M059J (cell line): Measurements from ENCODE around the gene IGLL5. TPM values are rescaled to one million over a fixed set of nuclear protein-coding genes. Genes with fewer than 3 reads are reported as not detected.
A peak's percentile ranks its signal among the peaks of the same experiment; 100 is the strongest.

Experiments
- DNase-seq: peaks from one replicate; pipeline ENCODE4 v3.0.0-alpha.2; 2012; ENCODE audit warnings: low read depth
- total RNA-seq: library from RNA; depleted of rRNA; stranded (reverse); fragments of >200 nt; shearing (Covaris generic); gene quantifications from 2 replicates; pipeline ENCODE4 v1.2.3, GENCODE V29; 2014

Gene IGLL5
- total RNA-seq, 1 experiment from 2014 or later: not detected

DNA sequence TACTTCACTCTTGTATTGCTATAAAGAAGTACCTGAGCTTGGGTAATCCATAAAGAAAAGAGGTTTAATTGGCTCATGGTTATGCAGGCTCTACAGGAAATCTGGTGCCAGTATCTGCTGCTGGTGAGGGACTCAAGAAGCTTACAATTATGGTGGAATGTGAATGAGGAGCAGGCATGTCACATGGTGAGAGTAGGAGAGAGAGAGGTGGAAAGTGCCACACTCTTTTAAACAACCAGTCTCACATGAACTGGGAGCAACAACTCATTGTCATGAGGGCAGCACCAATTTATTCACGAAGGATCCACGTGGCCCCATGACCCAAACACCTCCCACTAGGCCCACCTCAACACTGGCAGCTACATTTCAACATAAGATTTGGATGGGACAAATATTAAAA lies 24.6 kb upstream of the IGLL5 start:
- DNase-seq: no peak

DNA sequence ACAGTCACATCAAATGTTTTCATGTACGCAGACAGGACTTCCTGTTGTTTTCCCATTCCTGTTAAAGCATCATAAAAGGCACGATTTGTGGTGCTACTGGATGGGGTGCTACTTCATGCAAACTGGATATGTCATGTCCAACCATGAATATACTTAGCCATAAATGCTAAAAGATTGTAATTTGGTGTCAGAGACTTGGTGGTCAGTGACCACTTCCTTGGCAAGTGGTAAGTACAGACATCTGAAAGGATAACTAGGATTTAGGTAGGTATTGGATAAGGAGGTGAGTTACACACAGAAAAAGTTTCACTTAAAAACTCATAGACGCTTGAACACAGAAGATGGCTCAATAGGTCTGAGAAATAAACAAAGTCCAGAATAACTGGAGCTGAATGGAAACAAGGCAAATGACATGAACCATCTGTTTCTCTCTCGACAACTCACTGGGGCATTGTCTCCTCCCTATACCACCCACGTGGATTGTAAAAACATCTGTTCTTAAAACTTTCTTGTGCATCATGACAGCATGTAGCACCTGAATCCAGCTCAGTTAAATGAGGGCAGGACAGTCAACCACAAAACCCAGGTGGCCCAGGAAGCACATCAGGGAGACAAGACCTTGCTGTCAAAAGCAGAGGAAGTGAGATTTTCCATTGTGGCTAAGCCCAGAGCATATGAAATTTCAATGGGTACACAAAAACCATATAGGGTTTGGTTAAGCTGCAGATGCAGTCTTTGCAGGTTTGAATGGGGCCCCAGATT lies 22.1 kb upstream of the IGLL5 start:
- no peak for DNase-seq

DNA sequence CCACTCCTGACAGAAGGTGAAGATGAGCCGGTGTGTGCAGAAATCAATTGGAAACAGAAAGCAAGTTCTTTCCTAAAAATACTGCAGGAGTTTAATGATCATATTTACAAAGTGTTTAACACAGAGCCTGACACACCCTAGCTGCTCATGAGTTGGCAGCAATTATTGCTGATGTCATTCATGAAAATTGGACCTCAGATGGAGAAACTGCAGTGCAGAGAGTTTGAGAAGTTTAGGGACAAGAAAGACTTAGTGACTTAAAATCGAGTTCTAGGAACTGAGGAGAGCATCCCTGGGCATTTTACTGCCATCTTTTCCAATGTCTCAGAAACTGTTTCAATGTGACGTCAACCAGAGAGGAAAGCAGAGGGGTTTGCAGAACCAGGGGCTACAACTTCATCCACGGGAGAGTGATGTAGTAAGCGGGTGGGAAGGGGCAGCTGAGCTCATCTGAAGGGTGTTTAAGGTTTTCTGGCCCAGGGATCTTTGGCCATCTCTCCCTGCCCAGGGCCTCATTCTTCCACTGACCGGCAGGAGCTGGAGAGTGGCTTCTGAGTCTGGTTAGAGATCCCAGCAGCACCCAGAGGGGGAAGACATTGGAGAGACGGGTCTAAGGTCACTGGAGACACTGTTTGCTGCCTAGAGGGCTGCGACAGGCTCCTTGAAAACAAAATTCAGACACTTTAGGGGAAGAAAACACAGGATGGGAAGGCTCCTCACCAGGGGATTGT lies 21.1 kb upstream of the IGLL5 start:
- DNase-seq: no peak

DNA sequence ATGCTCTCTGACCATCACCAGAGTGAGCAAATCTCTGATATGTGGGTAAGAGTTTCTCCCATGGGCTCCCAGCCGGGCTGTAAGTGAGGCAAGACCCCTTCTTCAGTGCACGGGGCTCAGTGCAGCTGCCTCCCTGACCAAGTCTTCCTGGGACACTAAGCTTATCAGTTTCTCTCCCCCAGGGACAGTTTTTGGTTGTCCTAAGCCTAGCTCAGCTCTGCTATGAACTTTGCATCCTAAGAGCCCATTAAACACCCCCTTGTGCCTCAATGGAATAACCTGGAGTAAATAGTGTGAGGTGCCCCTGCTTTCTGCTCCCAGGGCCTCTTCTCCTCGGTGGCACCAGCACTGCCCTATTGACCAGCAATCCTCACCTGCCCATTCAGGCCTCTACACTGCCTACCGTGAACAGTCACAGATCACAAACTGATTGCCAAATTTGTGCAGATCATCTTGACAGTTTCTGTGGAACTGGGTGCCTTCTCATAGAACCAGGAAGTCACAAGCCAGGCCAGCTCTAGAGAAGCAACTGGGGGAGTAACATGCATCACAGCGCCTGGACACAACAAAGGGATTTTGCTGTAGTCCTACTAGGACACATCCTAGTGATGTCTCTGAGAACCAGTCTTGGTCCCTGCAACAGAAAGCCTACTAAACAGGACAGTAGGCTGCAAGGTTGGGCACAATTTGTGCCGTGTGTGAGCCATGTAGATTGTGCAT lies 19.5 kb upstream of the IGLL5 start:
- DNase-seq: no peak

DNA sequence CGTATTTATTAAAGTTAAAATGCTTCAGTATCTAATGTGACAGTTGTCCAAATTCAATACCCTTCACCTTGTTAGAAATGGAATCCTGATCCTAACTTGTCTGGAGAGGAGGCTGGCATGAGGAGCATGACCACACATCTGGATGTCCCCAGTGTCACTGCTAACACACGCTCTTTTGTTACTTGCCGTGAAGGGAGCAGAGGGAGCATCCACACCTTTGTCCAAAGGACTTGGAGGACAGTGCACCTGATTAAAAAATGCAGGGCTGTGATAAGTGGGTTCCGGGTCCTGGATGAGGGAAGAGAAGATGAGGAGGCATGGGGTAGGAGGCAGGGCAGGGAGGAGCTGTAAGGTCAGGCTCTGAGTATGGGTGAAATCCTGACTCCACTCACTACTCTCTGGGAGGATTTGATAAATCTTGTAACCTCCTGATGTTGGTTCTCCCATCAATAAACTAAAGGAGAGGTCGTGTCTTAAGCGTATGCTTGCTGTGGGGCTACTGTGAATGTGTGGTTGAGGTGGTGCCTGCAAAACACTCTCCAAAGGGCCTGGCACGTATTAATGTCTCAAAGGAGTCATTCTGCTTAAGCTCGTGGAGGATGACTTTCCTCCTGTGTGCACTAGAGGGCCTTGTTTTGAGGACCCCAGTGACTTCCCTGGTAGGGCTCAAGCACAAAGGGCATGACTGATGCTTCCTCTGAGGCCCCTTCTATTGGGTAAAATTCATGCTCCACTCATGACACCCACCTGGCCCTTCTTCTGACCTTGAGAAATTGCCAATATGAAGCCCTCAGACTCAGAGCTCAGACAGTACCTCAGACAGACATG lies 16.8 kb upstream of the IGLL5 start:
- no peak for DNase-seq

DNA sequence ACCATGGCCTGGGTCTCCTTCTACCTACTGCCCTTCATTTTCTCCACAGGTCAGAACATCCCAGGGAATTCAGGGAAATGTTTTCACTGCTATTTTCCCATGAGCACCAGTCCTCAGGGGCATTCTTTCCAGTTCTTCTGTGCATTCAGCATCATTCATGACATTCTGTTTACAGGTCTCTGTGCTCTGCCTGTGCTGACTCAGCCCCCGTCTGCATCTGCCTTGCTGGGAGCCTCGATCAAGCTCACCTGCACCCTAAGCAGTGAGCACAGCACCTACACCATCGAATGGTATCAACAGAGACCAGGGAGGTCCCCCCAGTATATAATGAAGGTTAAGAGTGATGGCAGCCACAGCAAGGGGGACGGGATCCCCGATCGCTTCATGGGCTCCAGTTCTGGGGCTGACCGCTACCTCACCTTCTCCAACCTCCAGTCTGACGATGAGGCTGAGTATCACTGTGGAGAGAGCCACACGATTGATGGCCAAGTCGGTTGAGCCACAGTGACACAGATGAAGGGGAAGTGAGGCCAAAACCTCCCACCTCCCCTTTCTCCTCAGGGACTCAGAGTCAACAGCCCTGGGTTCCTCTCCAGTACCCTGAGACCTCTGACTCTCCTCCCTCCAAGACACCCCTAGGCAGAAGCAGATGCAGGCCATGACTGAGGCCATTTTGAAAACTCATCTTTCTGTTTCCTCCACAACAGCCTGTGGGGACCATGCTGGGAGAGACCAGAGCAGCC lies 15.9 kb upstream of the IGLL5 start:
- DNase-seq: no peak

DNA sequence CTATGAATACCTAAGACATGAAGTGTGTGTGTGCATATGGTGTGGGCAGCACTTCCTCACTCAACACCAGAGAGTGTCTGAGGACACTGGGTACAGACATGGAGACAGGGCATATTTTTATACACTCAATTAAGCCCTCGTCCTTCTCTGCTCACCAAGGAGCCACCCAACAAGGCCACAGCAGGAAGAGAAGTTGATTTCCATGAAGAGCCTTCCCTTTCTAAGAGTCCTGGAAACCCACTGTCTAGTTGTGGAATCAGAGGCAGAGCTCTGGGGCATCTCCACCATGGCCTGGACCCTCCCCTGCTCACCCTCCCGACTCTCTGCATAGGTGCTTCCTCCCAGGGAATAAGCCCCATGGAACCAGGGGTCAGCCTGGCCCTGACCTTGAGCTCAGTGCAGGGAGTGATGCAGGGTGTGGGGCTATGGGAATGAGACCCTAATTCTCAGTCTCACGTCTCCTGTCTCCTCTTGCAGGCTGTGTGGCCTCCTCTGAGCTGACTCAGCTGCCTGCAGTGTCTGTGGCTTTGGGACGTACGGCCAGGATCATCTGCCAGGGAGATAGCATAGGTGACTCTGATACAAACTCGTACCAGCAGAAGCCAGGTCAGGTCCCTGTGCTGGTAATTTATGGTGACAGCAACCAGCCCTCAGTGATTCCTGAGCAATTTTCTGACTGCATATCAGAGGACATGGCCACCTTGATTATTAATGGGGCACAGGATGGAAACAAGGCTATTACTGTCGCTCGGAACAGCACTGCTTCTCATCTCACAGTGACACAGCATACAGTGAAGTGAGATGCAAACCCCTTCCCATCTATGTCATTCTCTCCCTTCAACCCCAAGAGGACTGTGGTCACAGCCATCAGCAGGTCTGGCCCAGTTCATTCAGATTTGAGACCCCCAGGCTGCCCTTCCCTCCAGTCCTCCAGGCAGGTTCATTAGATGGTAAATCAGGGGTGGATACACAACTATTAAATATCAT lies 14.6 kb upstream of the IGLL5 start:
- no peak for DNase-seq

DNA sequence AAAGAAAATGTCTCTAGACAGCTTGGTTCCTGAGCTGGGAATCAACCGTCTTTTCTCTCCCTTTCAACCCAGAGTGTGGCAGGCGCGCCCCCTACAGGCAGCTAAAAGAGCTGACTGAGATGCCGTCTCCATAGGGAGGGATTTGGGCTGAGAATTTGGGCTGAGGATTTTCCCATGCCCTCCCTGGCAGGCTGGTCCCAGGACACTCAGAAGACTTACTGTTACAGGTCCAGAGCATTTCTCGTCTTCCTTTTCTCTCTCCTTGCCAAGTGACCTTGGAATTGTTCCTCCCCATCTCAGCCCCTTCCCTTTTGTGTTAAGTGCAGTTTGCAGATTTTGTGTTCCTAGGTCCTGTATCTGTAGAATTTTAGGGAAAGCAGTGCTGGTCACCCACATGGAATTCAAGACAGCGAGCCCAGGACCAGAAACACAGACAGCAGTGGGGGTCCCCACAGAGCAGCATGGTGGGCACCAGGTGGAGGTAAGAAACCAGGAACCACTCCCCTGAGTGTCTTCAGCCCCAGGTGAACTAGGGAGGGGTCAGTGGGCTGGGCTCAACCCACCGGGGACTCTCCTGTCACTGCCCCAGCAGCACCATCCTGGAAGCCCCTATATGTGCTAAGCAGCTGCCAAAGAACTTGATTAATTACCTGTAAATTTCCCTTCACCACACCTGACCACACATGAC lies 9.9 kb upstream of the IGLL5 start:
- DNase-seq: peak; percentile 33

DNA sequence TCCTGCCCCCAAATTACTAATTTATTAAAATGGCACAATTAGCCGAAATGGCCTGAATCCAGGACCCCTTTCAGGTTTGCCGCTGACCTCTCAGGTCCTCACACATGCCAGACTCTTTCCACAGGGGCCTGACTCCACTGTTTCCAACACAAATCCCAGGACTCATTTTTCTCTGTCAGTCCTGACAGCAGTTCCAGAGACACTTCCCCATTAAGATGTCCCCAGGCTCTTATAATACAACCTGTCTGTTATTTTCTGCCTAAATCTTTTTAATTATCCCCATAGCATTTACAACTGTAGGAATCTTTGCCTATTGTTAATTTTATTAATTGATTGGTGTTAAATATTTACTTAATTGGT lies 9.4 kb upstream of the IGLL5 start:
- DNase-seq: no peak

DNA sequence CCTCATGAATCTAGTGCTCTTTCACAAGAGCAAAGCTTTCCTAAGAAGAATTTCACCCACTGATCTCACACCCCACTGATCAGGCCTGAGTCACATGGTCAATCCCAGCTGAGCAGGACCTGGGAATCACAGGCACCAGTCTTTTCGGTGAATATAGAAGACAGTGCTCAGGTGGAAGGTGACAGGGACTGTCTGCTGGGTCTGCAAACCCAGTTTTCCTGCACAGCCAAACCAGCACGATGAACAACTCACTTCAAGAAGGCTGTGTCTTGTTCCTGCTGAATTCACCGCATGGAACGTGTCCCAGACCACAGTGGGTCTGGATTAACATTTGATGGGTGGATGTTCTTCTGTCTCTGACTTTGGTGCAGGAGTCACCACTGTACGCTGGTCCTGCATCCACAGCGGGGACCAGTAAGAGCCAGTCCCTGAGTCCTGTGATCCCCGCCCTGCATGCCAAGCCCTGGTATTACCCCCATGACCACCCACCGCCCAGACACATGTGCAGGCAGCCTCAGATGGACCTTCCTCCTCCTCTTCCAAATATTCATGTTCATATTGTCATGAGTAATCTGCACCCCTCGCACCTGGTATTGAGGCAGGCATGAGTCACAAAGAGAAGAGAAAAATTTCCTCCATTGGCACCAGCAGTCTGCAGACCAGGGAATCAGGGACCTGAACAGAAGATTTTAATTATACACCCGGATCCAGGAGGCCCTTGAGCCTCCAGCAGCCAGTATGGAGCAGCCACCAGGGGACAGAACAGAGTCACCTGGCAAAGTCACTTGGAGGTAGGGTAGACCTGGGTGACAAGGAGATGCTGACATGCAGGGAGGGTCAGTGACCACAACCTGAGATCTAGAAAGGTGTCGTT lies 8.6 kb upstream of the IGLL5 start:
- DNase-seq: no peak

DNA sequence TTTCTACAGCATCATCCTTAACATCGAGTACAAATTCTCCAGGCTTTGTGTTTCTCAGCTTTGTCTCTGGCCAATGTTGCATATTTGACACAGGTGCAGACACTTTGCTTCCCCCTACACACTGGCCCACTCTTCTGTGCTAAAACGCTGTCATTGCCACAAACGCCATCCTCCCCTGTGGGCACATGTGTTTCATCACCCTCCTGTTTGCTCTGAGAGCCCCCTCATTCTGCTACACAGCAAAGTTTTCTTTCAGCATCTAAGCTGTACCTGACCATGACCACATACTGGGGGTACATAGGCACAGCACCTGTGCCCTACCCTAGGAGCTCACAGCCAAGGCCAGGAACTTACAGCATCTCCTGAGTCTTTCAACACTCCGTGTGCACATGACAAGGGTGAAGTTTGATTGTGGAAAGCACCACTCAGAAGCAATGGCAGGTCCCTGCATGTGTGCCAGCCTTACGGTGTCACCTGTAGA lies 7.9 kb upstream of the IGLL5 start:
- no peak for DNase-seq

DNA sequence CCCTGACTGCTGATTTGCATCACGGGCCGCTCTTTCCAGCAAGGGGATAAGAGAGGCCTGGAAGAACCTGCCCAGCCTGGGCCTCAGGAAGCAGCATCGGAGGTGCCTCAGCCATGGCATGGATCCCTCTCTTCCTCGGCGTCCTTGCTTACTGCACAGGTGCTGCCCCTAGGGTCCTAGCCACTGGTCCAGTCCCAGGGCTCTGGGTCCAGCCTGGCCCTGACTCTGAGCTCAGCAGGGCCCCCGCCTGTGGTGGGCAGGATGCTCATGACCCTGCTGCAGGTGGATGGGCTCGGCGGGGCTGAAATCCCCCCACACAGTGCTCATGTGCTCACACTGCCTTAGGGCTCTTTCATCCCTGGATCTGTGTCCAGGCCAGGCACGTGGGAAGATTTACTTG lies 7.0 kb upstream of the IGLL5 start:
- DNase-seq: no peak

DNA sequence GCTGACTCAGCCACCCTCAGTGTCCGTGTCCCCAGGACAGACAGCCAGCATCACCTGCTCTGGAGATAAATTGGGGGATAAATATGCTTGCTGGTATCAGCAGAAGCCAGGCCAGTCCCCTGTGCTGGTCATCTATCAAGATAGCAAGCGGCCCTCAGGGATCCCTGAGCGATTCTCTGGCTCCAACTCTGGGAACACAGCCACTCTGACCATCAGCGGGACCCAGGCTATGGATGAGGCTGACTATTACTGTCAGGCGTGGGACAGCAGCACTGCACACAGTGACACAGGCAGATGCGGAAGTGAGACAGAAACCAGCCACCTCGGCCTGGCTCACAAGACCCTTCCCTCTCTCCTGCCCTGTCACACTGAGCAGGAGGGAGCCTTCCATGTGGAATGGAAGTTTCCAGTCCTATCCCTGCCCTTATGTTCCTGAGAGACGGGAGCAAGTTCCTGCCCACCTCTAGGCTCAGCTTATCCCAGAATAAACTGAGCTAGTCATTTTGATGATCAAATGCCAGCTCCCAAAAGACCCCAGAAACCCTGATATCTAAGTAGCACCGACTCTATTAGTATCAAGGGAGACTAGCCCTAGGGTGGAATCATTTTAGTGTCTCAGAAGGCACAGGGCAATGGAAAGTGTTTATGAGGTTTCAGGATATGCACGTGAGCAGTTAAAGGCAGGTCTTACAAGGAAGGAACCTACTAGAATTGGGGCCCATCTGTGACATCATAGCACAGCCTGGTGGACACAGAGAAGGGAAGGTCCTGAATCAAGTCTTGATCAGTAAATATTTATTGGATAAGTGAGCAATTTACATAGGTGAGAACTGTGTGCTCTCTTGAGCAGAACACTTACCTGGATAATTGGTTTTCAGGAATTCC lies 6.3 kb upstream of the IGLL5 start:
- DNase-seq: no peak

DNA sequence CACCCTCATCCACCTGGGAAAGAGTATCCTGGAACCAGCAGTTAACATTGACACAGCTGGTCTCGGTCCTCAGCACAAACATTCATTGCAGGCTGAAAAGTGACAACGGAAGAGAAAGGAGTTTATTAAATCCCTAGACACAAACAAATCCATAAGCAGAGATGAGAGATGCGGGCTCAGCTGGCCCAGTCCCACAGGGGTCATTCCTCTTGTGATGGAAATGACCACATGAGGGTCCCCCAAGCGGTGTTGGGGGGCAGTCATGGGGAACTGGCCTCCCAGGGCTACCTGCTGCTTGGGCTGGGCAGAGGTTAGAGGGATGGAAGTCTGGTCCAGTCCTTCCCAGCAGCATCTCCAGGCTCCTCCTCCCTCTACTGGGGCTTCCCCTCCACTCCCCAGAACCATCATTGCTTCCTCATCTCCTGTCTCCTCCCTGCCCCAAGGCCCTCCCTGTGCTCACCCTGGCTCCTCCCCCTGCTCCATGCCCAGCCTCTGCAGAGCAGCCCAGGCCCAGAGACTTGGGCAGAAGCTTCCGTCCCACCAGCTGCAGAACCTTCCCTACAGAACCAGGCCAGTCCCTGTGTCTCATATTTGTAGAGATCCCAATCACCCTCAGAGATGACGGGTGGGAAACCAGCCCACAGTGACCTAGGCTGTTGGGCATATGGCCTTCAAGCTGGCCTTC lies 5.4 kb upstream of the IGLL5 start:
- DNase-seq: no peak

DNA sequence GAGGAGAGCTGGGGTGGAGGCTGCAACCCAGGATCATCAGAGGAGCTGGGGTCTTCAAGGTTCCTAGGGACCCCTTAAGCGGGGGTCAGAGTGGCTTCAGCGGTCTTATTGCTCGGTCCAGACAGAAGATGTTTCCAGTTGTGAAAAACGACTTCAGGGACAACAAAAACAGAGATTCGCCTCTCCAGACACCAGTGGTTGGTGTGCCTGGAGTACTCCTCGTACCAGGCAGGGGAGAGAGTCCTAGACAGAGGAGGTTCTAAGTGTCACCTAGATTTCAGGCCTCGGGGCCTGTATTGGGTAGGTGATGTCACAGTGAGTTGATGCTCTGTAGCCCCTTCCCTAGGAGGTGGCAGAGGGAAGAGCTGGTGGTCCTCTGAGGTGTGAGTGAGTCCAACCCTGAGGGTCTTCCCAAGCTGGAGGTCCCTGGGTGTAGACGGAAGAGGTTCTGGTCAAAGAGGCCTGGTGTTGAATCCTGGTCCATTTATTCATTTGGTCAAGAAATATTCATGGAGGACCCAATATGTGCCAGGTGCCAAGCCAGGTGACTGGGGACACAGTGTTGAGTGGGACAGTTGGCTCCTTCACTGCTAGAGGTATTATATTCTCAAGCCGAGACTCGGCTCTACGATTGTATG lies 4.4 kb upstream of the IGLL5 start:
- no peak for DNase-seq
